Neural progenitor cell (in vitro differentiated cells): ENCODE results near the gene PPP1R16B. TPM values are rescaled to one million over a fixed set of nuclear protein-coding genes. Genes with fewer than 3 reads are reported as not detected.

ENCODE experiments used
- DNase-seq: peaks from one replicate; pipeline ENCODE4 v3.0.0-alpha.2; 2016; ENCODE audit warnings: low spot score
- H2AFZ ChIP-seq: fragments of 200-600 bp; sonication (generic); replicated peaks from 2 replicates; pipeline ENCODE4 v1.6.1; 2016; ENCODE audit warnings: antibody characterized with exemption
- H3F3A ChIP-seq: fragments of 200-600 bp; sonication (generic); 2 replicates; pipeline ENCODE4 v1.6.1; 2016; ENCODE audit warnings: antibody characterized with exemption, low read depth
- H3K27ac ChIP-seq: fragments of 200-600 bp; sonication (generic); 2 replicates; pipeline ENCODE4 v1.5.1; 2016; ENCODE audit warnings: mild to moderate bottlenecking
- H3K27me3 ChIP-seq: fragments of 200-600 bp; sonication (generic); 2 replicates; pipeline ENCODE4 v1.6.1; 2016; ENCODE audit warnings: mild to moderate bottlenecking, moderate library complexity
- H3K36me3 ChIP-seq: fragments of 200-600 bp; sonication (generic); 2 replicates; pipeline ENCODE4 v1.5.1; 2016
- H3K4me1 ChIP-seq: fragments of 200-600 bp; sonication (generic); 2 replicates; pipeline ENCODE4 v1.6.1; 2016; ENCODE audit warnings: mixed run types
- H3K4me2 ChIP-seq: fragments of 200-600 bp; sonication (generic); 2 replicates; pipeline ENCODE4 v1.6.1; 2016
- H3K4me3 ChIP-seq: fragments of 200-600 bp; sonication (generic); 2 replicates; pipeline ENCODE4 v1.5.1; 2016
- H3K79me2 ChIP-seq: fragments of 200-600 bp; sonication (generic); 2 replicates; pipeline ENCODE4 v1.6.1; 2016; ENCODE audit warnings: low read depth
- H3K9ac ChIP-seq: fragments of 200-600 bp; sonication (generic); 2 replicates; pipeline ENCODE4 v1.6.1; 2016
- H3K9me3 ChIP-seq: fragments of 200-600 bp; sonication (generic); 2 replicates; pipeline ENCODE4 v1.5.1; 2016; ENCODE audit warnings: low read depth
- H4K20me1 ChIP-seq: fragments of 200-600 bp; sonication (generic); 2 replicates; pipeline ENCODE4 v1.6.1; 2016; ENCODE audit warnings: low read depth
- H3K27ac Mint-ChIP-seq: 3 replicates; pipeline ENCODE4 v1.8.0; 2021; ENCODE audit warnings: mixed read lengths
- H3K27me3 Mint-ChIP-seq: 2 replicates; pipeline ENCODE4 v1.8.0; 2022; ENCODE audit warnings: low read depth, mild to moderate bottlenecking, inconsistent platforms, moderate library complexity, mixed read lengths; ENCODE audit not compliant: insufficient read depth
- H3K36me3 Mint-ChIP-seq: 3 replicates; pipeline ENCODE4 v1.8.0; 2021; ENCODE audit warnings: mixed read lengths
- H3K4me1 Mint-ChIP-seq: 3 replicates; pipeline ENCODE4 v1.8.0; 2021; ENCODE audit warnings: mixed read lengths
- H3K4me3 Mint-ChIP-seq: 3 replicates; pipeline ENCODE4 v1.8.0; 2021; ENCODE audit warnings: mild to moderate bottlenecking, moderate library complexity, mixed read lengths
- H3K9me3 Mint-ChIP-seq: 3 replicates; pipeline ENCODE4 v1.8.0; 2020; ENCODE audit warnings: mixed read lengths
- EZH2 ChIP-seq: fragments of 200-600 bp; sonication (generic); IDR thresholded peaks from 2 replicates; pipeline ENCODE4 v1.6.1; 2017; ENCODE audit warnings: antibody characterized with exemption, mild to moderate bottlenecking, moderate library complexity
- EZH2phosphoT487 ChIP-seq: fragments of 200-600 bp; sonication (generic); IDR thresholded peaks from 2 replicates; pipeline ENCODE4 v1.6.1; 2017; ENCODE audit warnings: antibody characterized with exemption
- total RNA-seq: library from RNA; depleted of rRNA; stranded (reverse); fragments of >200 nt; gene quantifications from 2 replicates; pipeline ENCODE4 v1.2.3, GENCODE V29; 2015; ENCODE audit warnings: low replicate concordance
- TF ChIP-seq, protein P1 (sequence below): fragments of 200-600 bp; sonication (generic); IDR thresholded peaks from 2 replicates; pipeline ENCODE4 v1.5.1; 2017; ENCODE audit warnings: antibody characterized with exemption, mild to moderate bottlenecking

The PPP1R16B gene
- total RNA-seq, 1 donor from 2014 or later, result 0.95 TPM

DNA sequence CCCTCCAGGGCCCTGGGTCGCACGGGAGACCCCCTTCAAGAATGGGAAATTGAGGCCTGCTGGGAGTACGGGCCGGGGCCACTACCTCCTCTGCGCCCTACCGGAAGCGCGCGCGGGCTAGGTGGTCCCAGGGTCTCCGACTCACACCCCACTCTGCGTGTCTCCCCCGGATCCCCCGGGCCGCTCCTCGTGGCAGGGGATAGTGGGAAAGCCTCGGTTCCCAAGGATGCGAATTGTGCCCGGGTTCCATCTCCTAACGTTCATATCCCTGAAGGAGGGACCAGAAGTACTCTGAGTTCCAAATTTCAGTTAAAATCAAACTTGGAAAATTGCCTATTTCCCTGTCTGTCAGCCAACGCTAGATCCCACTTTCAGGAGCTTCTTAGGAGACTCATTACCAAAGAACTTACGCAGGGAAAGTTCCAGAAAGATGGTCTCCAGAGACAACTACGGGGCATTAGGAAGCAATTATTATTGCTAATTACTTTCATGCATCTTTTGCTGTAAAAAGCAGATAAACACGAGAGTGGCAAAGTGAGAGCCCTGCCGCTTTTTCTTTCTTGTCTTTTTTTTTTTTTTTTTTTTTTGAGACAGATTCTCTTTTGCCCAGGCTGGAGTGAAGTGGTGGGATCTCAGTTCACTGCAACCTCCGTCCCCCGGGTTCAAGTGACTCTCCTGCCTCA lies 121.6 kb downstream of the PPP1R16B start:
- Mint-ChIP-seq H3K36me3 (peaks cover 13% of the 10 kb centered on the region), H3K27ac (peak overlapping the region; percentile 66)

DNA sequence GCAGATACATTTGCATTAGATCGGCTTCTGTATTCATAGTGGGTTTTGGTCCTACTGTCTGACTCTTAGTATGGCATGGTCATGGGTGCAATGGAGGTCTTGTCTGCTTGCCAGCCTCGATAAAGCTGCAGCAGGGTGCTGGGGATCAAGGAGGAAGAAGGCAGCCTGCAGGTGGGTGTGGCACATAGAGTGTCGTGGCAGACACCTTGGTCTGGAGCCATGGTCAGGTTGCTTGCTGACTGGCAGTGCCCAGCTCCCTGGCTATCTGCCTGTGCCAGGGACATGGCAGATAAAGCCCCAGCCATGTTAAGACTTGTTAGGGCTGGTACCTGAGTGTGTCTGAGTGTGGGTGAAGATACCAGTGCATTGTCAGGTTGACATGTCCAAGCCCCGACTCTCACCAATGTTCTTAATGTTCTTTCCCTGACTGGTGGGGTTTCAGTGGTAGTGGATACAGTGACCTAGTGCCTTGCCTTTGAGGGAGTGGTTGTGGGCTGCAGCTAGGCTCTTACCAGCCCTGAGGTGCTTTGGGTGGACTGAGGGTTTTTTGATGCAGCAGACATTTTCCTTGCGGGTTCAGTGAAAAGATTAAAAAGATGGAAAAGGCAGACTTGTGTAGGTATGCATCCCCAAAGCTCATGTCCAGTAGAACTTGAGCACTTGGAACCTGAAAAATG lies 122.5 kb downstream of the PPP1R16B start:
- H3K4me3 Mint-ChIP-seq, result peak overlapping the region; percentile 95
- H3K4me3 ChIP-seq, result peak overlapping the region; percentile 83
- H3K79me2 ChIP-seq, result peaks cover 67% of the 10 kb centered on the region
- H3K4me2 ChIP-seq, result peak overlapping the region; percentile 96
- H3K27ac Mint-ChIP-seq, result peak overlapping the region; percentile 85
- H3K4me1 ChIP-seq, result peaks cover 28% of the 10 kb centered on the region
- H3K36me3 Mint-ChIP-seq, result peaks cover 13% of the 10 kb centered on the region
- peak overlapping the region; percentile 39 for H3K9ac ChIP-seq
- peaks cover 30% of the 10 kb centered on the region for H3K4me1 Mint-ChIP-seq
- peaks cover 13% of the 10 kb centered on the region for H3F3A ChIP-seq
- no peaks in the 10 kb centered on the region for H3K27me3 ChIP-seq
- no peaks in the 10 kb centered on the region for H3K36me3 ChIP-seq
- no peaks in the 10 kb centered on the region for H3K9me3 ChIP-seq
- H4K20me1 ChIP-seq, result peaks cover 62% of the 10 kb centered on the region
- peaks cover 5% of the 10 kb centered on the region for H3K27me3 Mint-ChIP-seq
- H2AFZ ChIP-seq, result no peak overlapping the region
- H3K9me3 Mint-ChIP-seq, result no peaks in the 10 kb centered on the region
- DNase-seq, result no peak
- H3K27ac ChIP-seq, result no peak overlapping the region
- TF ChIP-seq EZH2, result no peak
- TF ChIP-seq EZH2phosphoT487, result no peak
- TF ChIP-seq, protein P1, sequence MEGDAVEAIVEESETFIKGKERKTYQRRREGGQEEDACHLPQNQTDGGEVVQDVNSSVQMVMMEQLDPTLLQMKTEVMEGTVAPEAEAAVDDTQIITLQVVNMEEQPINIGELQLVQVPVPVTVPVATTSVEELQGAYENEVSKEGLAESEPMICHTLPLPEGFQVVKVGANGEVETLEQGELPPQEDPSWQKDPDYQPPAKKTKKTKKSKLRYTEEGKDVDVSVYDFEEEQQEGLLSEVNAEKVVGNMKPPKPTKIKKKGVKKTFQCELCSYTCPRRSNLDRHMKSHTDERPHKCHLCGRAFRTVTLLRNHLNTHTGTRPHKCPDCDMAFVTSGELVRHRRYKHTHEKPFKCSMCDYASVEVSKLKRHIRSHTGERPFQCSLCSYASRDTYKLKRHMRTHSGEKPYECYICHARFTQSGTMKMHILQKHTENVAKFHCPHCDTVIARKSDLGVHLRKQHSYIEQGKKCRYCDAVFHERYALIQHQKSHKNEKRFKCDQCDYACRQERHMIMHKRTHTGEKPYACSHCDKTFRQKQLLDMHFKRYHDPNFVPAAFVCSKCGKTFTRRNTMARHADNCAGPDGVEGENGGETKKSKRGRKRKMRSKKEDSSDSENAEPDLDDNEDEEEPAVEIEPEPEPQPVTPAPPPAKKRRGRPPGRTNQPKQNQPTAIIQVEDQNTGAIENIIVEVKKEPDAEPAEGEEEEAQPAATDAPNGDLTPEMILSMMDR, result no peak

More for the DNA sequence above, 121.6 kb downstream of the PPP1R16B start:
- no peaks in the 10 kb centered on the region for H3K9me3 ChIP-seq
- H4K20me1 ChIP-seq, result peaks cover 52% of the 10 kb centered on the region
- Mint-ChIP-seq H3K4me3 (peak overlapping the region; percentile 95), H3K27me3 (peaks cover 5% of the 10 kb centered on the region), H3K4me1 (peaks cover 28% of the 10 kb centered on the region), H3K9me3 (no peaks in the 10 kb centered on the region)
- peak overlapping the region; percentile 32 for H2AFZ ChIP-seq
- H3K4me1 ChIP-seq, result peaks cover 25% of the 10 kb centered on the region
- no peaks in the 10 kb centered on the region for H3K27me3 ChIP-seq
- H3K4me2 ChIP-seq, result peak overlapping the region; percentile 96
- H3K27ac ChIP-seq, result no peak overlapping the region
- H3K9ac ChIP-seq, result peak overlapping the region; percentile 73
- peaks cover 13% of the 10 kb centered on the region for H3F3A ChIP-seq
- H3K79me2 ChIP-seq, result peaks cover 57% of the 10 kb centered on the region
- peak overlapping the region; percentile 83 for H3K4me3 ChIP-seq
- H3K36me3 ChIP-seq, result no peaks in the 10 kb centered on the region
- no peak for TF ChIP-seq EZH2
- TF ChIP-seq, protein P1, result no peak
- no peak for TF ChIP-seq EZH2phosphoT487
- DNase-seq, result no peak

DNA sequence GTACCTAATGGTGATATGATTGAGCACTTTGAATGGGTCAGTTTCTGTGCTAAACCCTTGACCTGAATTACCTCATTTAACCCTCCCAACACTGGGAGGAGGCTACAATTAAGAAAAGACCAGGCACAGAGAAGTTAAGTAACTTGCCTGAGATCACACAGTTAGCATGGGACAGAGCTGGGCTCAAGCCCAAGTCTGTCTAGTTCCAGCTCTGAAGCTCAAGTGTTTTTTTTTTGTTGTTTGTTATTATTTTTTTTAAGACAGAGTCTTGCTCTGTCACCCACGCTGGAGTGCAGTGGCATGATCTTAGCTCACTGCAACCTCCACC lies 124.7 kb downstream of the PPP1R16B start:
- peaks cover 28% of the 10 kb centered on the region for H3K4me1 ChIP-seq
- peaks cover 18% of the 10 kb centered on the region for H3K36me3 Mint-ChIP-seq
- peaks cover 30% of the 10 kb centered on the region for H3K4me1 Mint-ChIP-seq
- H3K4me3 ChIP-seq, result no peak overlapping the region
- H3K9ac ChIP-seq, result no peak overlapping the region
- H3K27ac ChIP-seq, result no peak overlapping the region
- peaks cover 84% of the 10 kb centered on the region for H4K20me1 ChIP-seq
- H3F3A ChIP-seq, result peaks cover 12% of the 10 kb centered on the region
- no peaks in the 10 kb centered on the region for H3K9me3 ChIP-seq
- H3K27me3 Mint-ChIP-seq, result peaks cover 5% of the 10 kb centered on the region
- TF ChIP-seq EZH2phosphoT487, result no peak
- no peak for TF ChIP-seq EZH2
- TF ChIP-seq, protein P1, result no peak
- H2AFZ ChIP-seq, result no peak overlapping the region
- H3K79me2 ChIP-seq, result peaks cover 88% of the 10 kb centered on the region
- H3K9me3 Mint-ChIP-seq, result no peaks in the 10 kb centered on the region
- H3K4me2 ChIP-seq, result no peak overlapping the region
- H3K27ac Mint-ChIP-seq, result no peak overlapping the region
- DNase-seq, result no peak
- H3K27me3 ChIP-seq, result no peaks in the 10 kb centered on the region
- H3K36me3 ChIP-seq, result no peaks in the 10 kb centered on the region
- peak overlapping the region; percentile 50 for H3K4me3 Mint-ChIP-seq
